GM21526 (cell line): ENCODE measurements around the gene AIFM1.

Source experiments
- ATAC-seq: cut with Tn5 transposase; IDR thresholded peaks from one replicate; pipeline ENCODE4 v1.9.1; 2021; ENCODE audit warnings: moderate library complexity; ENCODE audit not compliant: unreplicated experiment, low FRiP score

The AIFM1 gene

GRCh38 chrX:130097507-130098209, 68.0 kb downstream of the AIFM1 start:
- ATAC-seq = no peak

GRCh38 chrX:130095249-130096030, 70.2 kb downstream of the AIFM1 start:
- no peak for ATAC-seq

- ATAC-seq = no peak
Measured at GRCh38 chrX:130094696-130095095, 70.9 kb downstream of the AIFM1 start.

- no peak for ATAC-seq
Measured at GRCh38 chrX:130093271-130093670, 72.4 kb downstream of the AIFM1 start.

GRCh38 chrX:130091980-130092522, 73.6 kb downstream of the AIFM1 start:
- ATAC-seq = peak; percentile 98

- no peak for ATAC-seq
Measured at GRCh38 chrX:130090364-130090763, 75.3 kb downstream of the AIFM1 start.

- ATAC-seq = peak; percentile 40
Measured at GRCh38 chrX:130086447-130087206, 79.0 kb downstream of the AIFM1 start.

- ATAC-seq = no peak
Measured at GRCh38 chrX:130085551-130086446, 79.8 kb downstream of the AIFM1 start.

GRCh38 chrX:130084631-130085237, 80.9 kb downstream of the AIFM1 start:
- peak; percentile 31 for ATAC-seq

- no peak for ATAC-seq
Measured at GRCh38 chrX:130083656-130084382, 81.8 kb downstream of the AIFM1 start.

- no peak for ATAC-seq
Measured at GRCh38 chrX:130083107-130083490, 82.5 kb downstream of the AIFM1 start.

- ATAC-seq = peak; percentile 68
Measured at GRCh38 chrX:130082244-130083106, 83.2 kb downstream of the AIFM1 start.

GRCh38 chrX:130081421-130082045, 84.1 kb downstream of the AIFM1 start:
- ATAC-seq = no peak

- ATAC-seq = no peak
Measured at GRCh38 chrX:130080791-130081367, 84.8 kb downstream of the AIFM1 start.

- ATAC-seq = no peak
Measured at GRCh38 chrX:130079824-130080406, 85.7 kb downstream of the AIFM1 start.
